H9 (cell line): ENCODE data around the gene ZNF786. TPM values are rescaled to one million over a fixed set of nuclear protein-coding genes. Genes with fewer than 3 reads are reported as not detected.

ENCODE experiments used
- DNase-seq: peaks from one replicate; pipeline ENCODE4 v3.0.0-alpha.2; 2017
- H2AFZ ChIP-seq: one replicate; pipeline ENCODE4 v1.6.1; 2013; ENCODE audit warnings: mild to moderate bottlenecking, low read length, control low read depth, moderate library complexity
- H2AK5ac ChIP-seq: 2 replicates; pipeline ENCODE4 v1.6.1; 2013; ENCODE audit warnings: low read length, control low read depth, mixed read lengths; ENCODE audit not compliant: insufficient read length
- H2BK120ac ChIP-seq: one replicate; pipeline ENCODE4 v1.6.1; 2013; ENCODE audit warnings: low read depth, mild to moderate bottlenecking, low read length, control low read depth, inconsistent platforms; ENCODE audit not compliant: poor library complexity, severe bottlenecking
- H2BK12ac ChIP-seq: 2 replicates; pipeline ENCODE4 v1.6.1; 2013; ENCODE audit warnings: low read length, control low read depth, mixed read lengths, low read depth; ENCODE audit not compliant: insufficient read length
- H2BK15ac ChIP-seq: 2 replicates; pipeline ENCODE4 v1.6.1; 2013; ENCODE audit warnings: low read depth, low read length, control low read depth
- H2BK20ac ChIP-seq: one replicate; pipeline ENCODE4 v1.6.1; 2013; ENCODE audit warnings: low read depth, mild to moderate bottlenecking, low read length, control low read depth, inconsistent platforms; ENCODE audit not compliant: poor library complexity, severe bottlenecking
- H2BK5ac ChIP-seq: 2 replicates; pipeline ENCODE4 v1.6.1; 2013; ENCODE audit warnings: low read length, control low read depth, mixed read lengths; ENCODE audit not compliant: insufficient read length
- H3K14ac ChIP-seq: 2 replicates; pipeline ENCODE4 v1.6.1; 2013; ENCODE audit warnings: low read length, control low read depth; ENCODE audit not compliant: insufficient read depth
- H3K18ac ChIP-seq: 2 replicates; pipeline ENCODE4 v1.6.1; 2013; ENCODE audit warnings: low read depth, mild to moderate bottlenecking, mixed read lengths, low read length, control low read depth; ENCODE audit not compliant: insufficient read length
- H3K23ac ChIP-seq: 2 replicates; pipeline ENCODE4 v1.6.1; 2013; ENCODE audit warnings: low read length, control low read depth, mixed read lengths, low read depth; ENCODE audit not compliant: insufficient read length
- H3K23me2 ChIP-seq: 2 replicates; pipeline ENCODE4 v1.6.1; 2013; ENCODE audit warnings: low read depth, mild to moderate bottlenecking, mixed read lengths, low read length, control low read depth; ENCODE audit not compliant: insufficient read length, poor library complexity, severe bottlenecking
- H3K27ac ChIP-seq: 2 replicates; pipeline ENCODE4 v1.5.1; 2013; ENCODE audit warnings: low read length, control low read depth, mixed read lengths, low read depth; ENCODE audit not compliant: insufficient read length
- H3K27me3 ChIP-seq: 2 replicates; pipeline ENCODE4 v1.6.1; 2013; ENCODE audit warnings: low read length, control low read depth, inconsistent platforms; ENCODE audit not compliant: insufficient read depth
- H3K4ac ChIP-seq: 2 replicates; pipeline ENCODE4 v1.6.1; 2013; ENCODE audit warnings: low read depth, mild to moderate bottlenecking, control low read depth, inconsistent platforms, low read length, moderate library complexity
- H3K4me1 ChIP-seq: 2 replicates; pipeline ENCODE4 v1.6.1; 2013; ENCODE audit warnings: low read length, control low read depth, inconsistent platforms; ENCODE audit not compliant: insufficient read depth
- H3K4me2 ChIP-seq: 2 replicates; pipeline ENCODE4 v1.6.1; 2013; ENCODE audit warnings: low read length, control low read depth, mixed read lengths; ENCODE audit not compliant: insufficient read length, insufficient read depth
- H3K56ac ChIP-seq: 2 replicates; pipeline ENCODE4 v1.6.1; 2013; ENCODE audit warnings: low read depth, mild to moderate bottlenecking, mixed read lengths, low read length, control low read depth; ENCODE audit not compliant: insufficient read length
- H3K79me1 ChIP-seq: 2 replicates; pipeline ENCODE4 v1.6.1; 2013; ENCODE audit warnings: low read depth, mild to moderate bottlenecking, moderate library complexity, low read length, control low read depth, inconsistent platforms; ENCODE audit not compliant: insufficient read depth, poor library complexity, severe bottlenecking
- H3K79me2 ChIP-seq: 2 replicates; pipeline ENCODE4 v1.6.1; 2013; ENCODE audit warnings: low read length, control low read depth, inconsistent platforms; ENCODE audit not compliant: insufficient read depth
- H3K9ac ChIP-seq: 2 replicates; pipeline ENCODE4 v1.6.1; 2013; ENCODE audit warnings: low read length, control low read depth, mixed read lengths; ENCODE audit not compliant: insufficient read length; ENCODE audit errors: extremely low read depth
- H3K9me3 ChIP-seq: one replicate; pipeline ENCODE4 v1.6.1; 2013; ENCODE audit warnings: low read depth, low read length, inconsistent platforms; ENCODE audit not compliant: control insufficient read depth
- H3T11ph ChIP-seq: one replicate; pipeline ENCODE4 v1.6.1; 2013; ENCODE audit warnings: mild to moderate bottlenecking, low read length, control low read depth, inconsistent platforms
- H4K20me1 ChIP-seq: one replicate; pipeline ENCODE4 v1.6.1; 2013; ENCODE audit not compliant: control insufficient read depth, insufficient read length, insufficient read depth
- H4K5ac ChIP-seq: 2 replicates; pipeline ENCODE4 v1.6.1; 2013; ENCODE audit warnings: low read depth, mild to moderate bottlenecking, mixed read lengths, low read length, control low read depth; ENCODE audit not compliant: insufficient read length
- H4K8ac ChIP-seq: replicated peaks from 2 replicates; pipeline ENCODE4 v1.6.1; 2013; ENCODE audit warnings: low read length, control low read depth, mixed read lengths, low read depth; ENCODE audit not compliant: insufficient read length
- H4K91ac ChIP-seq: 2 replicates; pipeline ENCODE4 v1.6.1; 2013; ENCODE audit warnings: low read depth, mild to moderate bottlenecking, moderate library complexity, mixed read lengths, low read length, control low read depth; ENCODE audit not compliant: insufficient read length
- H3K27ac Mint-ChIP-seq, 3 experiments: 2 replicates in 2 of 3; 3 replicates in 1 of 3; pipeline ENCODE4 v1.8.0; 2020 to 2021; ENCODE audit warnings: mixed read lengths in 3 of 3, mild to moderate bottlenecking in 1 of 3, moderate library complexity in 1 of 3
- H3K27me3 Mint-ChIP-seq: 2 replicates; pipeline ENCODE4 v1.8.0; 2021; ENCODE audit warnings: low read depth, mild to moderate bottlenecking, moderate library complexity, mixed read lengths
- H3K36me3 Mint-ChIP-seq, 3 experiments: 2 replicates in 2 of 3; 3 replicates in 1 of 3; pipeline ENCODE4 v1.8.0; 2020 to 2021; ENCODE audit warnings: low read depth in 3 of 3, mixed read lengths in 3 of 3; ENCODE audit not compliant: insufficient read depth in 1 of 3
- H3K4me1 Mint-ChIP-seq, 2 experiments: 2 replicates each; pipeline ENCODE4 v1.8.0; 2020; ENCODE audit warnings: mixed read lengths in 2 of 2
- H3K4me3 Mint-ChIP-seq, 2 experiments: 2 replicates in 1 of 2; 3 replicates in 1 of 2; pipeline ENCODE4 v1.8.0; 2020 to 2021; ENCODE audit warnings: mild to moderate bottlenecking in 2 of 2, mixed read lengths in 2 of 2, moderate library complexity in 1 of 2
- H3K9me3 Mint-ChIP-seq, 2 experiments: 2 replicates in 1 of 2; 3 replicates in 1 of 2; pipeline ENCODE4 v1.8.0; 2020; ENCODE audit warnings: mild to moderate bottlenecking in 2 of 2, mixed read lengths in 2 of 2, moderate library complexity in 1 of 2
- WGBS: extraction: QIAGEN DNeasy Blood & Tissue Kit; methylation state at CpG from one replicate; pipeline ENCODE4 v1.1.7; 2013; ENCODE audit warnings: missing lambda C conversion rate, low lambda C conversion rate, mixed read lengths; ENCODE audit not compliant: insufficient read length; ENCODE audit errors: extremely low coverage; 5-methylcytosine and 5-hydroxymethylcytosine counted together
- total RNA-seq: library from RNA; stranded (reverse); gene quantifications from 2 replicates; pipeline ENCODE4 v1.2.1, GENCODE V29; 2021
- TF ChIP-seq, protein P1 (sequence below): fragments of 200-600 bp; sonication (generic); conservative IDR thresholded peaks from 3 replicates; pipeline ENCODE4 v1.8.0; 2021; ENCODE audit warnings: antibody characterized with exemption, mild to moderate bottlenecking

ZNF786 gene
- total RNA-seq, 1 experiment from 2014 or later = 25.1 TPM

- H2BK20ac ChIP-seq = no peak overlapping the region
- no peak overlapping the region for H2AK5ac ChIP-seq
- no peaks in the 10 kb centered on the region for H3K79me2 ChIP-seq
- H3K36me3 Mint-ChIP-seq = peaks cover 19 to 65% (median 51%) of the 10 kb centered on the region in 3 experiments
- no peak overlapping the region for H3K4me2 ChIP-seq
- no peak overlapping the region for H3K23ac ChIP-seq
- H4K8ac ChIP-seq = no peak overlapping the region
- peak; percentile 90 for DNase-seq
- H3K23me2 ChIP-seq = no peaks in the 10 kb centered on the region
- no peak overlapping the region for H2BK120ac ChIP-seq
- TF ChIP-seq, protein P1, sequence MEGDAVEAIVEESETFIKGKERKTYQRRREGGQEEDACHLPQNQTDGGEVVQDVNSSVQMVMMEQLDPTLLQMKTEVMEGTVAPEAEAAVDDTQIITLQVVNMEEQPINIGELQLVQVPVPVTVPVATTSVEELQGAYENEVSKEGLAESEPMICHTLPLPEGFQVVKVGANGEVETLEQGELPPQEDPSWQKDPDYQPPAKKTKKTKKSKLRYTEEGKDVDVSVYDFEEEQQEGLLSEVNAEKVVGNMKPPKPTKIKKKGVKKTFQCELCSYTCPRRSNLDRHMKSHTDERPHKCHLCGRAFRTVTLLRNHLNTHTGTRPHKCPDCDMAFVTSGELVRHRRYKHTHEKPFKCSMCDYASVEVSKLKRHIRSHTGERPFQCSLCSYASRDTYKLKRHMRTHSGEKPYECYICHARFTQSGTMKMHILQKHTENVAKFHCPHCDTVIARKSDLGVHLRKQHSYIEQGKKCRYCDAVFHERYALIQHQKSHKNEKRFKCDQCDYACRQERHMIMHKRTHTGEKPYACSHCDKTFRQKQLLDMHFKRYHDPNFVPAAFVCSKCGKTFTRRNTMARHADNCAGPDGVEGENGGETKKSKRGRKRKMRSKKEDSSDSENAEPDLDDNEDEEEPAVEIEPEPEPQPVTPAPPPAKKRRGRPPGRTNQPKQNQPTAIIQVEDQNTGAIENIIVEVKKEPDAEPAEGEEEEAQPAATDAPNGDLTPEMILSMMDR = peak; percentile 91
- H3K4ac ChIP-seq = no peak overlapping the region
- H3K56ac ChIP-seq = no peak overlapping the region
- H3K9ac ChIP-seq = no peak overlapping the region
- H3K27me3 Mint-ChIP-seq = no peaks in the 10 kb centered on the region
- no peak overlapping the region for H3K27ac ChIP-seq
- WGBS = no CpG with 5 or more reads among the region's 46 CpGs
- no peak overlapping the region for H2AFZ ChIP-seq
- no peaks in the 10 kb centered on the region for H3K9me3 Mint-ChIP-seq
- no peak overlapping the region for H3K14ac ChIP-seq
- no peak overlapping the region for H4K5ac ChIP-seq
- peaks cover 2% of the 10 kb centered on the region in 2 experiments; a peak in 1 of 4 replicates for H3K4me1 Mint-ChIP-seq
- no peaks in the 10 kb centered on the region for H3K9me3 ChIP-seq
- no peak overlapping the region for H2BK12ac ChIP-seq
- H3K27me3 ChIP-seq = no peaks in the 10 kb centered on the region
- no peak overlapping the region for H2BK15ac ChIP-seq
- H3K18ac ChIP-seq = no peak overlapping the region
- no peaks in the 10 kb centered on the region for H4K20me1 ChIP-seq
- no peak overlapping the region; a peak in 1 of 5 replicates for H3K4me3 Mint-ChIP-seq
- H3T11ph ChIP-seq = no peak overlapping the region
- H3K27ac Mint-ChIP-seq = peak overlapping the region; percentile 76 to 93 (median 90); a peak in 3 of 7 replicates
- H2BK5ac ChIP-seq = no peak overlapping the region
- H3K4me1 ChIP-seq = no peaks in the 10 kb centered on the region
- no peaks in the 10 kb centered on the region for H3K79me1 ChIP-seq
- no peak overlapping the region for H4K91ac ChIP-seq
Observed at GRCh38 chr7:149071641-149072437, 18.7 kb downstream of the ZNF786 start.
